ENCODE data around the gene POU4F1. TPM values are rescaled to one million over a fixed set of nuclear protein-coding genes. Genes with fewer than 3 reads are reported as not detected.

The POU4F1 gene
- total RNA-seq, 2 experiments from 2014 or later: 0.07 to 0.20 TPM

- Mint-ChIP-seq H3K36me3 (ENCODE audit: low read depth) (peaks cover 76% of the 10 kb centered on the region), H3K9me3 (no peaks in the 10 kb centered on the region), H3K4me1 (ENCODE audit: low read depth) (peaks cover 8% of the 10 kb centered on the region), H3K27ac (no peak overlapping the region), H3K4me3 (no peak overlapping the region), H3K27me3 (no peaks in the 10 kb centered on the region)
- intact Hi-C loops (cut with micrococcal nuclease): no loop called here
- POLR2A ChIA-PET: interaction anchor here (1.1 kb wide), 1 partner anchor 20 kb away, joined by 3 read pairs; no protein-coding TSS in a partner anchor
- CTCF ChIA-PET: no interaction called here
- no peak for TF ChIP-seq CTCF (IDR thresholded peaks at IDR 0.05)
- DNase-seq: no peak
- ATAC-seq: no peak
Observed at GRCh38 chr13:78638216-78638615, 34.9 kb upstream of the POU4F1 start.

GRCh38 chr13:78636495-78636894 lies 33.1 kb upstream of the POU4F1 start:
- Mint-ChIP-seq H3K36me3 (ENCODE audit: low read depth) (peaks cover 80% of the 10 kb centered on the region), H3K27me3 (no peaks in the 10 kb centered on the region), H3K9me3 (no peaks in the 10 kb centered on the region), H3K27ac (no peak overlapping the region), H3K4me1 (ENCODE audit: low read depth) (peaks cover 9% of the 10 kb centered on the region), H3K4me3 (no peak overlapping the region)
- no peak for ATAC-seq
- DNase-seq: no peak
- POLR2A ChIA-PET: no interaction called here
- TF ChIP-seq CTCF (IDR thresholded peaks at IDR 0.05): no peak
- CTCF ChIA-PET: no interaction called here
- intact Hi-C loops (cut with micrococcal nuclease): no loop called here

- Mint-ChIP-seq H3K9me3 (no peaks in the 10 kb centered on the region), H3K4me3 (no peak overlapping the region), H3K36me3 (ENCODE audit: low read depth) (peaks cover 77% of the 10 kb centered on the region), H3K27me3 (no peaks in the 10 kb centered on the region), H3K4me1 (ENCODE audit: low read depth) (peaks cover 2% of the 10 kb centered on the region), H3K27ac (no peak overlapping the region)
- ChIA-PET POLR2A (interaction anchor here (1.0 kb wide), 1 partner anchor 10 kb away, joined by 3 read pairs; no protein-coding TSS in a partner anchor), CTCF (interaction anchor here (1.1 kb wide), 1 partner anchor 13 kb away, joined by 3 read pairs; no protein-coding TSS in a partner anchor)
- ATAC-seq: no peak
- intact Hi-C loops (cut with micrococcal nuclease): no loop called here
- no peak for DNase-seq
- no peak for TF ChIP-seq CTCF (IDR thresholded peaks at IDR 0.05)
Observed at GRCh38 chr13:78632996-78633395, 29.6 kb upstream of the POU4F1 start.

- Mint-ChIP-seq H3K36me3 (ENCODE audit: low read depth) (peaks cover 72% of the 10 kb centered on the region), H3K4me3 (no peak overlapping the region), H3K4me1 (ENCODE audit: low read depth) (peaks cover 4% of the 10 kb centered on the region), H3K9me3 (no peaks in the 10 kb centered on the region), H3K27me3 (no peaks in the 10 kb centered on the region), H3K27ac (no peak overlapping the region)
- intact Hi-C loops (cut with micrococcal nuclease): no loop called here
- CTCF ChIA-PET: no interaction called here
- ATAC-seq (no peak), DNase-seq (no peak)
- POLR2A ChIA-PET: no interaction called here
- no peak for TF ChIP-seq CTCF (IDR thresholded peaks at IDR 0.05)
Observed at GRCh38 chr13:78631077-78631476, 27.7 kb upstream of the POU4F1 start.

GRCh38 chr13:78630511-78630910 lies 27.2 kb upstream of the POU4F1 start:
- Mint-ChIP-seq H3K36me3 (ENCODE audit: low read depth) (peaks cover 75% of the 10 kb centered on the region), H3K27me3 (no peaks in the 10 kb centered on the region), H3K4me1 (ENCODE audit: low read depth) (peaks cover 8% of the 10 kb centered on the region), H3K27ac (no peak overlapping the region), H3K9me3 (no peaks in the 10 kb centered on the region), H3K4me3 (no peak overlapping the region)
- intact Hi-C loops (cut with micrococcal nuclease): no loop called here
- no peak for ATAC-seq
- ChIA-PET CTCF (interaction anchor here (1.6 kb wide), 1 partner anchor 10 kb away, joined by 3 read pairs; no protein-coding TSS in a partner anchor), POLR2A (no interaction called here)
- TF ChIP-seq CTCF (IDR thresholded peaks at IDR 0.05): no peak
- no peak for DNase-seq
